ENCODE results near the gene DDX11. TPM values are rescaled to one million over a fixed set of nuclear protein-coding genes. Genes with fewer than 3 reads are reported as not detected.
"Not testable (repeated sequence)": the region's sequence is repeated elsewhere in the genome, so short reads cannot be mapped to it uniquely, and the experiment has no call there.

DDX11 gene
- total and polyA plus RNA-seq, 2 donors (not counting 1 experiment from before 2014, with no cell fraction given): 68.0 to 90.2 TPM

DNA sequence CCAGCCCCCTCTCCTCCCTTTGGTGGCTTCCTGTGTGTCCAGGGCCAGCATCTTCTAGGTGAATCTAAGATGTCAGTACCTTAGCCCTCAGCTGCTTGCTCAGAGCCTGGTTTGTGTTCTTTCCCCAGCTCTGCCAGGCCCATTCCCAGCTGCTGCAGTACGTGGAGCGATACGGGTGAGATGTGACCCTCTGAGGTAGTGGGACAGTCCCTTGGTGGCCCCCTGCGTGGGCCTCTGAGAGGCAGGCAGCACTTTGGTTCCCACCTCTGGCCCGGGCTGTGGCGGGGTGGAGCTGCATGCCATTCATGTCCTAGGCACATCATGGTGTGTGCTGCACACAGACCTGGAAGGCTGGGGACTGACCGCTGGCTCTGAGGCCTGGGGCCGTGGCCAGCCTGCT lies 19.1 kb downstream of the DDX11 start:
- H3K4me1 ChIP-seq (ENCODE audit: control insufficient read depth in 2 of 2, insufficient read depth in 2 of 2, low read length in 2 of 2); H3K27ac ChIP-seq (ENCODE audit: low read length in 2 of 2); H3K9ac ChIP-seq (ENCODE audit: low read length); H3K4me3 Mint-ChIP-seq; H2AFZ ChIP-seq (ENCODE audit: insufficient read depth, low read depth, low read length, poor library complexity, severe bottlenecking); H3K79me2 ChIP-seq (ENCODE audit: control insufficient read depth, insufficient read depth, low read length); H3K4me1 Mint-ChIP-seq; H3K27ac Mint-ChIP-seq; ATAC-seq (ENCODE audit: low read depth); H3K9me3 ChIP-seq (ENCODE audit: control extremely low read depth in 1 of 3, control insufficient read depth in 2 of 3, insufficient read depth in 1 of 3, low read length in 2 of 3); POLR2A ChIA-PET; DNase-seq; intact Hi-C loops (cut with micrococcal nuclease); H3K27me3 Mint-ChIP-seq; H3K9me3 Mint-ChIP-seq (ENCODE audit: insufficient read depth); H3K4me3 ChIP-seq (ENCODE audit: control extremely low read depth in 1 of 5, extremely low read depth in 1 of 5, insufficient read depth in 1 of 5, low read depth in 2 of 5, low read length in 4 of 5); CTCF ChIA-PET; H3K27me3 ChIP-seq (replicated peaks in 1 of 4; ENCODE audit: control extremely low read depth in 1 of 4, control insufficient read depth in 3 of 4, insufficient read depth in 4 of 4, low read length in 3 of 4); H3K4me2 ChIP-seq (replicated peaks; ENCODE audit: low read depth, low read length, poor library complexity, severe bottlenecking); H4K20me1 ChIP-seq (ENCODE audit: control insufficient read depth, insufficient read depth, low read length, poor library complexity, severe bottlenecking): not testable (repeated sequence)
- WGBS (ENCODE audit: insufficient coverage): 100% methylated on average over 4 of the region's 8 CpGs
- peaks cover 0 to 32% of the 10 kb centered on the region in 2 experiments for H3K36me3 ChIP-seq (replicated peaks in 1 of 2; ENCODE audit: control extremely low read depth in 1 of 2, control insufficient read depth in 1 of 2, extremely low read depth in 1 of 2, insufficient read depth in 2 of 2, low read length in 1 of 2)

DNA sequence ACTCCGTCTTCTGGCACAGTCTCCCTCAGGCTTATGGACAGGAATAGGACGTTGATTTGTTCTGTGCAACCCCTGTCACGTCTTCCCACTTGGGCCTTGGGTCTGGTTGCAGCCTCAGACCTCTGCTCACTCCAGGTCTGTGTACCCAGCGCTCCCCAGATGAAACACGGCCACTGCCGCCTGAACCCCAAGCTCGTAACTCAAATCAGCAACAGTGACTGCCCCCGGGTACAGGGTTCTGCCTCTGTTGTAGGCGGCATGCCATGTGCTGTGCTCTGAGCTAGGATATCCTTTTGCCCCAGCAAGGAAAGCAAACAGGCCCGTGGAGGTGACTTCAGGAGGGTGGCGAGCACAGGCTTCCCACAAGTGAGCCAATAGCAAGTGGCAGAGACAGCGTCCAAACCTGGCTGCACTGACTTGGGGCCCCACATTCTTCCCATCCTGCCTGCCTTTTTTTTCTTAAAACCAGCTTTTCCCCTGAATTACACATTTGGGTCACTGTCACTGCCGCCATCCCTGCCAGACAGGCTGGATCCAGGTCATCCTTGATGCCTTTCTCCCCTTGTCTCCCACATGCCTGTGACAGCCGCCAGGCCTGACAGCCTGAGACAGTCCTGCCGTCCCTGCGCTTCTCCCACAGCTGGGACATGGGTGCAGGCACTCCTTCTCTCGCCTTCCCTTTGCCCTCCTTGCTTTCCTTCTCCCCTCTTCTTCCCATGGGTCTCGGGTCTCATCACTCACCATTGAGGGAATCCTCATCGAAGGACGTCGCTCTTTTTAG lies 21.6 kb downstream of the DDX11 start:
- H3K27me3 Mint-ChIP-seq; H3K9ac ChIP-seq (ENCODE audit: low read length); DNase-seq; POLR2A ChIA-PET; H4K20me1 ChIP-seq (ENCODE audit: control insufficient read depth, insufficient read depth, low read length, poor library complexity, severe bottlenecking); H3K9me3 ChIP-seq (ENCODE audit: control extremely low read depth in 1 of 3, control insufficient read depth in 2 of 3, insufficient read depth in 1 of 3, low read length in 2 of 3); ATAC-seq (ENCODE audit: low read depth); H3K27ac Mint-ChIP-seq; H3K79me2 ChIP-seq (ENCODE audit: control insufficient read depth, insufficient read depth, low read length); H3K4me3 ChIP-seq (ENCODE audit: control extremely low read depth in 1 of 5, extremely low read depth in 1 of 5, insufficient read depth in 1 of 5, low read depth in 2 of 5, low read length in 4 of 5); H3K4me1 Mint-ChIP-seq; H2AFZ ChIP-seq (ENCODE audit: insufficient read depth, low read depth, low read length, poor library complexity, severe bottlenecking); CTCF ChIA-PET; H3K4me2 ChIP-seq (replicated peaks; ENCODE audit: low read depth, low read length, poor library complexity, severe bottlenecking); H3K27me3 ChIP-seq (replicated peaks in 1 of 4; ENCODE audit: control extremely low read depth in 1 of 4, control insufficient read depth in 3 of 4, insufficient read depth in 4 of 4, low read length in 3 of 4); intact Hi-C loops (cut with micrococcal nuclease); H3K27ac ChIP-seq (ENCODE audit: low read length in 2 of 2); H3K9me3 Mint-ChIP-seq (ENCODE audit: insufficient read depth); H3K4me3 Mint-ChIP-seq; H3K4me1 ChIP-seq (ENCODE audit: control insufficient read depth in 2 of 2, insufficient read depth in 2 of 2, low read length in 2 of 2): not testable (repeated sequence)
- peaks cover 0 to 20% of the 10 kb centered on the region in 2 experiments for H3K36me3 ChIP-seq (replicated peaks in 1 of 2; ENCODE audit: control extremely low read depth in 1 of 2, control insufficient read depth in 1 of 2, extremely low read depth in 1 of 2, insufficient read depth in 2 of 2, low read length in 1 of 2)
- 93% methylated on average over 6 of the region's 21 CpGs for WGBS (ENCODE audit: insufficient coverage)

DNA sequence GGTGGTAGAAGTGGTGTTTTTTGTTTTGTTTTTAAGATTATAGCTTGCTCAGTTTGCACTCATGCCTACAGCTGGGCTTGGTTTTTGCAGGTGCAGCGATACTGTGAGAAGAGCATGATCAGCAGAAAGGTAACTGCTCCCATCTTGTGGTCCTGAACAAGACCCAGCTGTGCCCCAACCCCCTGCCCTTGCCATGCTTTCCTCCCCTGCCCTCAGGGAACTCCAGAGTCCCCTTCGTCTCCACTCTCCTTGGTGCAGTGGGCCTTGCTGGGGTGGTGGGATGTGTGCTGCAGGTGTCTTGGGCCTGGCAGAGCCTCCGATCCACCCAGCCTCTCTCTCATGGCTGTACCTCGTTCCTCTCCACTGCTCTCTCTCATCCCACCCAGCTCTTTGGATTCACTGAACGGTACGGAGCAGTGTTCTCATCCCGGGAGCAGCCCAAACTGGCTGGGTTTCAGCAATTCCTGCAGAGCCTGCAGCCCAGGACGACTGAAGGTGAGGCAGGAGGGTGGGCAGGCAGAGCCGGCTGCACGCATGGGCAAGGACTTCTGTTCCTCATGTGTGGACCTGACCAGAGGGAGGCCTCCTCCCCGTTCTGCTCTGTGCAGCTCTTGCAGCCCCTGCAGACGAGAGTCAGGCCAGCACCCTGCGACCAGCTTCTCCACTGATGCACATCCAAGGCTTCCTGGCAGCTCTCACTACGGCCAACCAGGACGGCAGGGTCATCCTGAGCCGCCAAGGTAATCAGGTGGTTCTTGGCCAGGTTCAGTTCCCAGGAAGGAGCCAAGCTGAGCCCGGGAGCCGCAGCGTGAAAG lies 22.8 kb downstream of the DDX11 start:
- H3K4me1 ChIP-seq (ENCODE audit: control insufficient read depth in 2 of 2, insufficient read depth in 2 of 2, low read length in 2 of 2); H3K79me2 ChIP-seq (ENCODE audit: control insufficient read depth, insufficient read depth, low read length); H3K4me3 ChIP-seq (ENCODE audit: control extremely low read depth in 1 of 5, extremely low read depth in 1 of 5, insufficient read depth in 1 of 5, low read depth in 2 of 5, low read length in 4 of 5); ATAC-seq (ENCODE audit: low read depth); H3K4me2 ChIP-seq (replicated peaks; ENCODE audit: low read depth, low read length, poor library complexity, severe bottlenecking); intact Hi-C loops (cut with micrococcal nuclease); H3K27ac Mint-ChIP-seq; H3K4me3 Mint-ChIP-seq; H3K9ac ChIP-seq (ENCODE audit: low read length); H3K9me3 Mint-ChIP-seq (ENCODE audit: insufficient read depth); H2AFZ ChIP-seq (ENCODE audit: insufficient read depth, low read depth, low read length, poor library complexity, severe bottlenecking); H3K4me1 Mint-ChIP-seq; H3K27me3 ChIP-seq (replicated peaks in 1 of 4; ENCODE audit: control extremely low read depth in 1 of 4, control insufficient read depth in 3 of 4, insufficient read depth in 4 of 4, low read length in 3 of 4); POLR2A ChIA-PET; DNase-seq; H3K9me3 ChIP-seq (ENCODE audit: control extremely low read depth in 1 of 3, control insufficient read depth in 2 of 3, insufficient read depth in 1 of 3, low read length in 2 of 3); CTCF ChIA-PET; H4K20me1 ChIP-seq (ENCODE audit: control insufficient read depth, insufficient read depth, low read length, poor library complexity, severe bottlenecking); H3K27me3 Mint-ChIP-seq; H3K27ac ChIP-seq (ENCODE audit: low read length in 2 of 2): not testable (repeated sequence)
- H3K36me3 ChIP-seq (replicated peaks in 1 of 2; ENCODE audit: control extremely low read depth in 1 of 2, control insufficient read depth in 1 of 2, extremely low read depth in 1 of 2, insufficient read depth in 2 of 2, low read length in 1 of 2): peaks cover 0 to 17% of the 10 kb centered on the region in 2 experiments
- WGBS (ENCODE audit: insufficient coverage): 95% methylated on average over 9 of the region's 19 CpGs

DNA sequence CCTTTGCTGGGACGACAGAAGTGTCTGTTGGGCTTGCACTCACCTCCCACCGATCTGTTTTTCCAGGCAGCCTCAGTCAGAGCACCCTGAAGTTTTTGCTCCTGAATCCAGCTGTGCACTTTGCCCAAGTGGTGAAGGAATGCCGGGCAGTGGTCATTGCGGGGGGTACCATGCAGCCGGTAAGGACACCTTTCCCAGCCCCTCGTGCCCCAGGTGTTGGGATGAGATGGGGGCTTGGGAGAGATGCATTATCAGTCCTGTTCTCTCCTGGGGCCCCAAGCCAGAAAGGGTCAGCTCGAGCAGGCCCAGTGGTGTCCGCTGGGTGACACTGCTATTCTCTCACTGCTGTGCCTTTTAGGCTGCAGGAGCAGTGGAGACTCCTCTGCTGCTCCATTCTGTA lies 24.2 kb downstream of the DDX11 start:
- H3K27me3 ChIP-seq (replicated peaks in 1 of 4; ENCODE audit: control extremely low read depth in 1 of 4, control insufficient read depth in 3 of 4, insufficient read depth in 4 of 4, low read length in 3 of 4); intact Hi-C loops (cut with micrococcal nuclease); CTCF ChIA-PET; H3K4me3 ChIP-seq (ENCODE audit: control extremely low read depth in 1 of 5, extremely low read depth in 1 of 5, insufficient read depth in 1 of 5, low read depth in 2 of 5, low read length in 4 of 5); H3K9me3 ChIP-seq (ENCODE audit: control extremely low read depth in 1 of 3, control insufficient read depth in 2 of 3, insufficient read depth in 1 of 3, low read length in 2 of 3); H4K20me1 ChIP-seq (ENCODE audit: control insufficient read depth, insufficient read depth, low read length, poor library complexity, severe bottlenecking); H3K4me2 ChIP-seq (replicated peaks; ENCODE audit: low read depth, low read length, poor library complexity, severe bottlenecking); H3K4me3 Mint-ChIP-seq; H3K27ac ChIP-seq (ENCODE audit: low read length in 2 of 2); H3K9me3 Mint-ChIP-seq (ENCODE audit: insufficient read depth); H2AFZ ChIP-seq (ENCODE audit: insufficient read depth, low read depth, low read length, poor library complexity, severe bottlenecking); H3K79me2 ChIP-seq (ENCODE audit: control insufficient read depth, insufficient read depth, low read length); DNase-seq; H3K9ac ChIP-seq (ENCODE audit: low read length); H3K4me1 Mint-ChIP-seq; ATAC-seq (ENCODE audit: low read depth); H3K4me1 ChIP-seq (ENCODE audit: control insufficient read depth in 2 of 2, insufficient read depth in 2 of 2, low read length in 2 of 2); POLR2A ChIA-PET; H3K27me3 Mint-ChIP-seq; H3K27ac Mint-ChIP-seq: not testable (repeated sequence)
- peaks cover 0 to 16% of the 10 kb centered on the region in 2 experiments for H3K36me3 ChIP-seq (replicated peaks in 1 of 2; ENCODE audit: control extremely low read depth in 1 of 2, control insufficient read depth in 1 of 2, extremely low read depth in 1 of 2, insufficient read depth in 2 of 2, low read length in 1 of 2)
- 95% methylated on average over 4 of the region's 8 CpGs for WGBS (ENCODE audit: insufficient coverage)

Data from B cell (primary cell).